ENCODE measurements around the gene ZNF710.

DNA sequence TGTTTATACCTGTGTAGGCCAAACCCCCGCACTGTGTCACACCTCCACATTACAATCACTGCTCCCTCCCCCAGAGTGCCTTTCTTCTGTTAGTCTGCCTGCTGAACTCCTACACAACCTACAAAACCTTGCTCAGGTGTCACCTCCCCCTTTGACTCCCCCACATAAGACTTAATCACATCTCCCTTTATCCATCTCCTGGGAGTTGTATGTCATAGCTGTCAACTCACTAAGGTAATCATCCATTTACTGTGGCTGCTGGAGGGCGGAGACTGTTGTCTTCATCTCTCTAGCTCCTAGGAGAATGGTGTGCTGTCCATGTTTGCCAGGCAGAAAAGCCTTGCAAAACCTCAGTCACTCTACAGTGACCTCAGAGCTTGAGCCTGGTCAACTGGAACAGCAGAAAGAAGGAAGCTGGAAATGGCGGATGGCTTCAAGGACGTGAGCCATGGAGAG is 43.8 kb downstream of the ZNF710 start:
- TF ChIP-seq, protein P1, sequence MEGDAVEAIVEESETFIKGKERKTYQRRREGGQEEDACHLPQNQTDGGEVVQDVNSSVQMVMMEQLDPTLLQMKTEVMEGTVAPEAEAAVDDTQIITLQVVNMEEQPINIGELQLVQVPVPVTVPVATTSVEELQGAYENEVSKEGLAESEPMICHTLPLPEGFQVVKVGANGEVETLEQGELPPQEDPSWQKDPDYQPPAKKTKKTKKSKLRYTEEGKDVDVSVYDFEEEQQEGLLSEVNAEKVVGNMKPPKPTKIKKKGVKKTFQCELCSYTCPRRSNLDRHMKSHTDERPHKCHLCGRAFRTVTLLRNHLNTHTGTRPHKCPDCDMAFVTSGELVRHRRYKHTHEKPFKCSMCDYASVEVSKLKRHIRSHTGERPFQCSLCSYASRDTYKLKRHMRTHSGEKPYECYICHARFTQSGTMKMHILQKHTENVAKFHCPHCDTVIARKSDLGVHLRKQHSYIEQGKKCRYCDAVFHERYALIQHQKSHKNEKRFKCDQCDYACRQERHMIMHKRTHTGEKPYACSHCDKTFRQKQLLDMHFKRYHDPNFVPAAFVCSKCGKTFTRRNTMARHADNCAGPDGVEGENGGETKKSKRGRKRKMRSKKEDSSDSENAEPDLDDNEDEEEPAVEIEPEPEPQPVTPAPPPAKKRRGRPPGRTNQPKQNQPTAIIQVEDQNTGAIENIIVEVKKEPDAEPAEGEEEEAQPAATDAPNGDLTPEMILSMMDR (IDR thresholded peaks at IDR 0.05), result no peak
- no peak for TF ChIP-seq POLR2A (IDR thresholded peaks at IDR 0.05)
